SK-MEL-5 (cell line): ENCODE measurements around the gene CSTA. TPM values are rescaled to one million over a fixed set of nuclear protein-coding genes. Genes with fewer than 3 reads are reported as not detected.
A peak's percentile ranks its signal among the peaks of the same experiment; 100 is the strongest.

Experiments
- DNase-seq: peaks from one replicate; pipeline ENCODE4 v3.0.0-alpha.2; 2016; ENCODE audit warnings: low read depth, low spot score
- in situ Hi-C: cut with HindIII; loops from 2 replicates; pipeline ENCODE4 v1.10.0; 2016; ENCODE audit warnings: low sequenced_read_pairs, high pct_unique_total_duplicates, low pct_unique_long_range_greater_than_20kb
- polyA plus RNA-seq, 2 experiments: library from polyadenylated mRNA; depleted of rRNA; stranded (reverse); fragments of >200 nt; gene quantifications; 2 replicates each; pipeline ENCODE4 v1.2.3, GENCODE V29; 2015
- total RNA-seq: library from RNA; depleted of rRNA; stranded (reverse); fragments of >200 nt; shearing (Covaris generic); gene quantifications from 2 replicates; pipeline ENCODE4 v1.2.3, GENCODE V29; 2014; rRNA removed

CSTA gene
- 1.9 and 4.0 TPM in 2 replicates for total RNA-seq
- polyA plus RNA-seq (2015; cell fraction: cytosol; rRNA removed) = 2.8 and 3.4 TPM in 2 replicates
- 0.31 and 2.6 TPM in 2 replicates for polyA plus RNA-seq (2015; cell fraction: nucleus; rRNA removed)

- no peak for DNase-seq
- in situ Hi-C loops = no loop called here
Observed at GRCh38 chr3:122324871-122325323, at the start of gene CSTA. Gene CSTA (plus strand): TSS chr3:122325248. CDS start chr3:122325293, 45 bp downstream.

GRCh38 chr3:122281891-122282290 is 43.2 kb upstream of the CSTA start:
- in situ Hi-C loops = no loop called here
- DNase-seq = no peak

DNA sequence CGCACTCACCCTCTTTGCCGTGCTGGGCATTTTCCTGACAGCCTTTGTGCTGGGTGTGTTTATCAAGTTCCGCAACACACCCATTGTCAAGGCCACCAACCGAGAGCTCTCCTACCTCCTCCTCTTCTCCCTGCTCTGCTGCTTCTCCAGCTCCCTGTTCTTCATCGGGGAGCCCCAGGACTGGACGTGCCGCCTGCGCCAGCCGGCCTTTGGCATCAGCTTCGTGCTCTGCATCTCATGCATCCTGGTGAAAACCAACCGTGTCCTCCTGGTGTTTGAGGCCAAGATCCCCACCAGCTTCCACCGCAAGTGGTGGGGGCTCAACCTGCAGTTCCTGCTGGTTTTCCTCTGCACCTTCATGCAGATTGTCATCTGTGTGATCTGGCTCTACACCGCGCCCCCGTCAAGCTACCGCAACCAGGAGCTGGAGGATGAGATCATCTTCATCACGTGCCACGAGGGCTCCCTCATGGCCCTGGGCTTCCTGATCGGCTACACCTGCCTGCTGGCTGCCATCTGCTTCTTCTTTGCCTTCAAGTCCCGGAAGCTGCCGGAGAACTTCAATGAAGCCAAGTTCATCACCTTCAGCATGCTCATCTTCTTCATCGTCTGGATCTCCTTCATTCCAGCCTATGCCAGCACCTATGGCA is 41.1 kb upstream of the CSTA start:
- in situ Hi-C loops = no loop called here
- DNase-seq = no peak

- in situ Hi-C loops = no loop called here
- no peak for DNase-seq
Observed at GRCh38 chr3:122284486-122284885, 40.6 kb upstream of the CSTA start.

DNA sequence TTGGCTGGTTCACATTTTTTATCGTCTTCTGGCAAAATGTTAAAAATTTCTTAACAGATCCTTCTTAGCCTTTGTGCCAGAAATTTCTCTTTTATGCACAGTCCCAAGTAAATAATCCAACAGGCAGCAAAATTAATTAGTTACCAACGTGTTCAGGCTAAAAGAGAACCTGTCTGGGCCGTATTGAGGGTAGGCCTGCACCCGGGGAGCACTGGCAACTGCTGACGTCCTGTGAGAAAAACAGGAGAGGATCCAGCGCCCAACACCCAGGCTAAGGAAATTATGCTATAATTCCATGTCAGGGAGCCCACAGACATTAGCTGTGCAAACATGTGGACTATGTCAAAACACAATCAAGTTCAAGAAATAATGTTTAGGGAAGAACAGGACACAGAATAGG is 30.7 kb upstream of the CSTA start:
- in situ Hi-C loops = no loop called here
- DNase-seq = no peak

GRCh38 chr3:122295266-122296062 is 29.6 kb upstream of the CSTA start:
- in situ Hi-C loops = no loop called here
- no peak for DNase-seq

DNA sequence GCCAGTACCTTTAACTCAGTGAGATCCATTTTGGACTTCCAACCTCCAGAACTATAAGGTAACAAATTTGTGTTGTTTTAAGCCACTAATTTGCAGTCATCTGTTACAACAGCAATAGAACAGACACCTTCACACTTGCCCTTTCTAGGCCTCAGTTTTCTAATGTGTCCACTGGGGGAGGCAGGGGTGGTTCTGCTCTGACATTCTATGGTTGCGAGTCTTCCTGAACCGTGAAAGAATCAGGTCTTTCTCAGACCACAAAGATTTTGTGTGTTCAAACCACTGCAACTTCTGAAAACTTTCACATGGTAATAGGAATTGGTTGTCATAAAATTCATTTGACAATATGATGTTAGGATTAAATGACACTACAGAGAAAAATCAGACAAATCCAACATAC is 26.8 kb upstream of the CSTA start:
- DNase-seq = no peak
- in situ Hi-C loops = no loop called here

- DNase-seq = no peak
- in situ Hi-C loops = no loop called here
Observed at GRCh38 chr3:122299215-122299614, 25.8 kb upstream of the CSTA start.

DNA sequence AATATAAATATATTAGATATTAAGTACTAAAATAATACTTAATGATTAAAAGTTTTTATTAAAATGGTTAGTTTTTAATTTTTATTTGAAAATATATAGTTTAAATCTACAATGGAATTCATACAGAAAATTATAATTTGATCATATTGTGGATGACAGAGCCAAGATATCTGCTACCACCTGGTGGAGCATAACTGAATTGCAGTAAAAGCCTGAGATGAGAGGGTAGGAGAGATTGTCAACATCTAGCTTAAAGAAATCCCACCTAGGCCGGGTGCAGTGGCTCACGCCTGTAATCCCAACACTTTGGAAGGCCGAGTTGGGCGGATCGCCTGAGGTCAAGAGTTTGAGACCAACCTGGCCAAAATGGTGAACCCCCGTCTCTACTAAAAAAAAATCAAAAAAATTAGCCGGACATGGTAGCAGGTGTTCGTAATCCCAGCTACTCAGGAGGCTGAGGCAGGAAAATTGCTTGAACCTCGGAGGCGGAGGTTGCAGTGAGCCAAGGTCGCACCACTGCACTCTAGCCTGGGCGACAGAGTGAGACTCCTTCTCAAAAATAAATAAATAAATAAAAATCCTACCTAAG is 25.1 kb upstream of the CSTA start:
- DNase-seq = peak; percentile 65
- in situ Hi-C loops = no loop called here

DNA sequence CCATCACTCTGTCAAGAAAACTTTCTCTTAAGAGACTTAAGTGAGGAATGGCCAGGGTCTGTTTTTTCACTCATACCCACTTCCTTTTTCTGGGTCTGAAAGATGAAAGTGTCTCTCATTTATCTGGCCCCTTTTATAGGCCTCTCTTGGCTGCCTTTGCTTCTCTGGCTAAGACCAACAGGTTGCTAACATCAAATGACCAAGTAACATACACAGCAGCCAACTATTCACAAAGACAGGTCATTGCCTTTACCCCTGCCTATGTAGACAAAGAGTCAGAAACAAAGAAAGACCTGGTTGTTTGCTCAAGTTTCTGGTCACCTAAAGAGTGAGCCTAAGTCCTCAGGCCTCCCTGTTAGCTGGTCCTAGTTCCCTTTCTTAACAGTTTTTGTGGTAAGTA is 24.0 kb upstream of the CSTA start:
- in situ Hi-C loops = no loop called here
- no peak for DNase-seq

DNA sequence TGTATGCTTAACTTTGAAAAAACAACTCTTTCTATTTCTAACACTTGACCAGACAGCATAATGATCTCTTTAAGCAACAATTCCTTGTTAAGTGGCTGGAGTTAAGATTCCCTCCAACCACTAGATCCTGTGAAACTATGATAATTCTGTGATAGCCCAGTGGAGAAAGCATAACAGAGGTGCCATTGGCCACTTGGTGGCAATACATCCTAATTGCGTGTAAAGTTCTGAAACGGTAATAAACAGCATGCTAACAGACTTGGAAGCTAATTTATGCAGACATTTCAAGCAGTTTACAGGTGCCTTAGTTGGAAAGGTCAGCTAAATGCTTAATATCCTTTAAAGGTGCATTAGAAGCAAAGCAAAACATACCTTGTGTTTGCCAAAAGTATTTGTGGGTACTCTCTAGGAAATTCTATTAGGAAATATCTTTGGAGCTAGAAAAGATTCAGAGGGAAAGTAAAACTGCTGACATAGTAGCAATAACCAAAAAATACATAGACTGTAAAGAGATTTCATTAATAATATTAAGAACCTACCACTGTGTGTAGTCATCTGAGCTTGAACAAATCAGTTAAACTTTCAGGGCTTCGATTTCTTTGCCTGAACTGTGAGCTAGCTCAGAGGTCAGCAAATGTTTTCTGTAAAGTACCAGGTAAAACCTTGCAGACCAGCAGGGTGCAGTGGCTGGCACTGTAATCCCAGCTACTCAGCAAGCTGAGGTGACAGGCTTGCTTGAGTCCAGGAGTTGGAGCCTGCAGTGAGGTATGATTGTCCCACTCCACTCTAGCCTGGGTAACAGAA is 19.0 kb upstream of the CSTA start:
- in situ Hi-C loops = no loop called here
- peak; percentile 40 for DNase-seq

DNA sequence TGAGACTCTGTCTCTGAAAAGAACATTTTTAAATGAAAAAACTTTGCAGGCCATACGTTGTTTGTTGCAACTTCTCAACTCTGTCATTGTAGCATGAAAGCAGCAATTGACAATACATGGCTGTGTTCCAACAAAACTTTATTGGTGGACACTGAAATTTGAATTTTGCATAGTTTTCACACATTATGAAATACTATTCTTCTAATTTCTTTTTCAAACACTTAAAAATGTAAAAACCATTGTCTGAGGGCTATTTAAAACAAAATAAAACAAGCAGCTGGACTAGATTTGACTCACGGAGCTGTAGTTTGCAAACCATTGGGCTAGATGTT is 18.5 kb upstream of the CSTA start:
- in situ Hi-C loops = no loop called here
- no peak for DNase-seq

GRCh38 chr3:122307094-122307687 is 17.9 kb upstream of the CSTA start:
- in situ Hi-C loops = no loop called here
- DNase-seq = no peak

GRCh38 chr3:122307976-122308375 is 17.1 kb upstream of the CSTA start:
- in situ Hi-C loops = no loop called here
- DNase-seq = no peak

- no peak for DNase-seq
Observed at GRCh38 chr3:122310361-122310760, 14.7 kb upstream of the CSTA start.

DNA sequence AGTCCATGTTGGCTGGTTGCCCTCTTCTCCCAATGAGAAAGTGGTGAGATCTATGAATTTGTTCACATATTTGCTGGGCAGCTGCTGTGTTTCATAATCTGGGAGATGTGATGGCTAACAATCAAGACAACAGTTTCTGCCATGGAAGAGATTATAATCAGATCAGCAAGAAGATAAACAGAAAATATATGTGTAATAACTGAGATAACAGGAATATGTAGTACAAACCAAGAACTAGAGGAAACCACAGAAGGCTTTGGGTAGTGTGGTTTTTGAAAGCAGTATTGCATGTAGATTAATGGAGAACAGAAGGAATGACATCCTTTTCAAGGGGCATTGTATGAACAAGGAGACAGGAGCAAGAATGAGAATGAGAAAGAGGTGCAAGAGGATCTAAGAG is 12.2 kb upstream of the CSTA start:
- no peak for DNase-seq
- in situ Hi-C loops = no loop called here

More at GRCh38 chr3:122310361-122310760, 14.7 kb upstream of the CSTA start:
- in situ Hi-C loops = no loop called here

- DNase-seq = no peak
- in situ Hi-C loops = no loop called here
Observed at GRCh38 chr3:122313281-122313680, 11.8 kb upstream of the CSTA start.
